GM23338 (cell line): ENCODE measurements around the gene SLF2. TPM values are rescaled to one million over a fixed set of nuclear protein-coding genes. Genes with fewer than 3 reads are reported as not detected.

Source experiments
- ATAC-seq: fragments of 200-7000 bp; cut with Tn5 transposase; 3 replicates; pipeline ENCODE4 v1.9.1; 2020
- DNase-seq: peaks from one replicate; pipeline ENCODE4 v3.0.0-alpha.2; 2015; ENCODE audit warnings: low spot score
- H2AFZ ChIP-seq: fragments of 200-600 bp; sonication (generic); 2 replicates; pipeline ENCODE4 v1.8.0; 2016; ENCODE audit warnings: antibody characterized with exemption, mild to moderate bottlenecking, moderate library complexity
- H3F3A ChIP-seq: fragments of 200-600 bp; sonication (generic); replicated peaks from 2 replicates; pipeline ENCODE4 v1.8.0; 2017; ENCODE audit warnings: antibody characterized with exemption, mixed run types, low read depth
- H3K27ac ChIP-seq: fragments of 200-600 bp; sonication (generic); 2 replicates; pipeline ENCODE4 v1.6.1; 2016; ENCODE audit warnings: low read depth
- H3K27me3 ChIP-seq: fragments of 200-600 bp; sonication (generic); 2 replicates; pipeline ENCODE4 v1.8.0; 2016; ENCODE audit warnings: mild to moderate bottlenecking, mixed run types, moderate library complexity; ENCODE audit not compliant: insufficient read depth
- H3K36me3 ChIP-seq: fragments of 200-600 bp; sonication (generic); 2 replicates; pipeline ENCODE4 v1.8.0; 2016; ENCODE audit warnings: mild to moderate bottlenecking; ENCODE audit not compliant: insufficient read depth
- H3K4me1 ChIP-seq: fragments of 200-600 bp; sonication (generic); 2 replicates; pipeline ENCODE4 v1.8.0; 2016; ENCODE audit warnings: mild to moderate bottlenecking, moderate library complexity; ENCODE audit not compliant: insufficient read depth
- H3K4me2 ChIP-seq: fragments of 200-600 bp; sonication (generic); 2 replicates; pipeline ENCODE4 v1.7.1; 2017; ENCODE audit warnings: mixed run types
- H3K4me3 ChIP-seq: fragments of 200-600 bp; sonication (generic); 2 replicates; pipeline ENCODE4 v1.6.1; 2016; ENCODE audit warnings: mixed run types
- H3K79me2 ChIP-seq: fragments of 200-600 bp; sonication (generic); replicated peaks from 2 replicates; pipeline ENCODE4 v1.8.0; 2017; ENCODE audit warnings: mild to moderate bottlenecking; ENCODE audit not compliant: insufficient read depth
- H3K9me2 ChIP-seq: fragments of 200-600 bp; sonication (generic); 2 replicates; pipeline ENCODE4 v1.8.0; 2017; ENCODE audit not compliant: insufficient read depth
- H4K20me1 ChIP-seq: fragments of 200-600 bp; sonication (generic); replicated peaks from 2 replicates; pipeline ENCODE4 v1.8.0; 2017; ENCODE audit warnings: mild to moderate bottlenecking; ENCODE audit not compliant: insufficient read depth
- H3K27ac Mint-ChIP-seq: 2 replicates; pipeline ENCODE4 v1.8.0; 2020; ENCODE audit warnings: inconsistent platforms, mild to moderate bottlenecking, moderate library complexity, mixed read lengths
- H3K27me3 Mint-ChIP-seq: 3 replicates; pipeline ENCODE4 v1.8.0; 2022; ENCODE audit warnings: low read depth, mild to moderate bottlenecking, moderate library complexity, mixed read lengths, inconsistent platforms; ENCODE audit not compliant: insufficient read depth, poor library complexity
- H3K36me3 Mint-ChIP-seq: 3 replicates; pipeline ENCODE4 v1.8.0; 2021; ENCODE audit warnings: low read depth, mild to moderate bottlenecking, inconsistent platforms, moderate library complexity, mixed read lengths
- H3K4me1 Mint-ChIP-seq: 3 replicates; pipeline ENCODE4 v1.8.0; 2020; ENCODE audit warnings: mild to moderate bottlenecking, inconsistent platforms, mixed read lengths
- H3K4me3 Mint-ChIP-seq: 3 replicates; pipeline ENCODE4 v1.8.0; 2021; ENCODE audit warnings: moderate library complexity, mild to moderate bottlenecking, inconsistent platforms, mixed read lengths
- H3K9me3 Mint-ChIP-seq: 3 replicates; pipeline ENCODE4 v1.8.0; 2020; ENCODE audit warnings: moderate library complexity, mild to moderate bottlenecking, inconsistent platforms, mixed read lengths
- CREB1 ChIP-seq: fragments of 250-450 bp; sonication (Bioruptor Pico); IDR thresholded peaks from 2 replicates; pipeline ENCODE4 v1.5.0; 2020; ENCODE audit warnings: low read depth, mild to moderate bottlenecking, moderate library complexity
- CTCF ChIP-seq, 2 experiments: fragments of 200-600 bp in 1 of 2; sonication (generic) in 1 of 2; conservative IDR thresholded peaks; 2 replicates each; pipeline versions ENCODE4 v1.5.1 to v1.6.1; 2016 to 2017; ENCODE audit warnings: antibody characterized with exemption in 2 of 2, low read depth in 2 of 2, mild to moderate bottlenecking in 2 of 2, moderate library complexity in 1 of 2
- ETS1 ChIP-seq: IDR thresholded peaks from 2 replicates; pipeline ENCODE4 v1.6.1; 2016; ENCODE audit warnings: antibody characterized with exemption
- EZH2 ChIP-seq: fragments of 200-600 bp; sonication (generic); IDR thresholded peaks from one replicate; pipeline ENCODE4 v1.8.0; 2017; ENCODE audit warnings: antibody characterized with exemption, mild to moderate bottlenecking, low read depth; ENCODE audit not compliant: unreplicated experiment
- EZH2phosphoT487 ChIP-seq: fragments of 200-600 bp; sonication (generic); IDR thresholded peaks from one replicate; pipeline ENCODE4 v1.8.1; 2018; ENCODE audit warnings: antibody characterized with exemption; ENCODE audit not compliant: unreplicated experiment
- JUNB ChIP-seq: IDR thresholded peaks from one replicate; pipeline ENCODE4 v1.6.1; 2016; ENCODE audit warnings: antibody characterized with exemption; ENCODE audit not compliant: unreplicated experiment
- NANOG ChIP-seq: IDR thresholded peaks from 2 replicates; pipeline ENCODE4 v1.6.1; 2016; ENCODE audit warnings: antibody characterized with exemption, borderline replicate concordance
- POLR2AphosphoS5 ChIP-seq: IDR thresholded peaks from 2 replicates; pipeline ENCODE4 v1.6.1; 2016; ENCODE audit warnings: antibody characterized with exemption, low read depth
- REST ChIP-seq: IDR thresholded peaks from one replicate; pipeline ENCODE4 v1.6.1; 2018; ENCODE audit warnings: antibody characterized with exemption; ENCODE audit not compliant: unreplicated experiment
- STAT1 ChIP-seq: IDR thresholded peaks from one replicate; pipeline ENCODE4 v1.6.1; 2016; ENCODE audit warnings: antibody characterized with exemption; ENCODE audit not compliant: unreplicated experiment
- ZNF114 ChIP-seq: fragments of 250-450 bp; sonication (Bioruptor Pico); IDR thresholded peaks from 2 replicates; pipeline ENCODE4 v1.5.0; 2020; ENCODE audit warnings: mild to moderate bottlenecking, moderate library complexity
- ZNF331 ChIP-seq: fragments of 250-450 bp; sonication (Bioruptor Pico); IDR thresholded peaks from 2 replicates; pipeline ENCODE4 v1.5.0; 2020; ENCODE audit warnings: low read depth, mild to moderate bottlenecking, moderate library complexity
- polyA plus RNA-seq: library from polyadenylated mRNA; unstranded; fragments of >200 nt; fragmentation: Nextera tagmentation; extraction: Ambion mirVana; gene quantifications from 2 replicates; pipeline ENCODE4 v1.2.1, GENCODE V29; 2016
- total RNA-seq: library from RNA; depleted of rRNA; stranded (reverse); fragments of >200 nt; shearing (Covaris generic); gene quantifications from 2 replicates; pipeline ENCODE4 v1.2.3, GENCODE V29; 2014

SLF2 gene
- total and polyA plus RNA-seq, 2 experiments from 2014 or later = 13.6 to 22.1 TPM

GRCh38 chr10:100911472-100911871 lies 1.3 kb upstream of the SLF2 start (continued):
- TF ChIP-seq CTCF (conservative IDR thresholded peaks at IDR 0.05; ENCODE audit: low read depth in 2 of 2) = no peak
- no peak for TF ChIP-seq POLR2AphosphoS5
- TF ChIP-seq NANOG = no peak
- no peak for TF ChIP-seq REST
- TF ChIP-seq EZH2 = no peak
- TF ChIP-seq ETS1 = no peak
- TF ChIP-seq EZH2phosphoT487 = no peak
- no peak for TF ChIP-seq STAT1
- TF ChIP-seq ZNF331 (CRISPR knock-in tag) = no peak

- peaks cover 8% of the 10 kb centered on the region; the same call in 1 of the 3 replicates for H3K36me3 Mint-ChIP-seq
- Histone ChIP-seq H3K4me3 (peak overlapping the region; percentile 94), H3K9me2 (no peaks in the 10 kb centered on the region), H3K79me2 (peaks cover 26% of the 10 kb centered on the region), H3K4me2 (peak overlapping the region; percentile 83), H3K27ac (no peak overlapping the region; the same call in 1 of the 2 replicates), H3K36me3 (peaks cover 1% of the 10 kb centered on the region; the same call in 1 of the 2 replicates), H3K4me1 (peaks cover 28% of the 10 kb centered on the region), H4K20me1 (peaks cover 13% of the 10 kb centered on the region), H3K27me3 (no peaks in the 10 kb centered on the region; the same call in 1 of the 2 replicates), H3F3A (no peaks in the 10 kb centered on the region; the same call in 1 of the 2 replicates), H2AFZ (peak overlapping the region; percentile 60)
- no peak overlapping the region for H3K27ac Mint-ChIP-seq
- DNase-seq (no peak), ATAC-seq (no peak)
- no peaks in the 10 kb centered on the region for H3K9me3 Mint-ChIP-seq
- peaks cover 10% of the 10 kb centered on the region for H3K27me3 Mint-ChIP-seq
- peak overlapping the region; percentile 99 for H3K4me3 Mint-ChIP-seq
- H3K4me1 Mint-ChIP-seq = peaks cover 22% of the 10 kb centered on the region
- TF ChIP-seq STAT1 (no peak), NANOG (no peak), CTCF (conservative IDR thresholded peaks at IDR 0.05; ENCODE audit: low read depth in 2 of 2) (no peak), REST (no peak), POLR2AphosphoS5 (no peak), JUNB (no peak), EZH2phosphoT487 (no peak), ZNF114 (CRISPR knock-in tag) (no peak), ETS1 (no peak), CREB1 (CRISPR knock-in tag) (no peak), ZNF331 (CRISPR knock-in tag) (no peak)
These were observed 654 bp upstream of the SLF2 start for GRCh38 chr10:100912013-100912604.
